Urothelium cell line (cell line): ENCODE results near the gene CEP126.
"Not testable (repeated sequence)": the region's sequence is repeated elsewhere in the genome, so short reads cannot be mapped to it uniquely, and the experiment has no call there.

Experiments used
- DNase-seq: peaks from one replicate; pipeline ENCODE4 v3.0.0; 2011; ENCODE audit warnings: low spot score, mixed read lengths
- FAIRE-seq: peaks from 2 replicates; lab custom pipeline; 2011; peaks lifted over from hg19 to GRCh38; lab: Jason Lieb, UNC

Gene CEP126

DNA sequence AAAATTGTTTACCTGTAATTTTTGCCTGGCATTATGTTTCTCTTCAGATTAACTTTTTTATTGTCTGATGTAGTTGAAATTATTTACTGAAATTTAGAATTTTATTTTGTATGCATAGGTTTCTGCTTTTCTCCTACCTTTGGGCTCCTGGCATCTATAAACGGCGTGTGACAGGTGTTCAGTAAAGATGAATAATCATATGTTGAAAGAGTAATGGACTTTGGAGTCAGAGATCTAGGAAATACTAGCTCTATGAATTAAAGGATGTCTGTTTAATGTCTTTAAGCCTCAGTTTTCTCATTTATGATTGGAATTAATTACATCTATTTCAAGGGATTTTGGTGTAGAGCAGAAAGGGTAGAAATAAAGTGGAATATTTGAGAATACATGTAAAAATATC lies 8.7 kb downstream of the CEP126 start:
- FAIRE-seq (no peak), DNase-seq (no peak)

DNA sequence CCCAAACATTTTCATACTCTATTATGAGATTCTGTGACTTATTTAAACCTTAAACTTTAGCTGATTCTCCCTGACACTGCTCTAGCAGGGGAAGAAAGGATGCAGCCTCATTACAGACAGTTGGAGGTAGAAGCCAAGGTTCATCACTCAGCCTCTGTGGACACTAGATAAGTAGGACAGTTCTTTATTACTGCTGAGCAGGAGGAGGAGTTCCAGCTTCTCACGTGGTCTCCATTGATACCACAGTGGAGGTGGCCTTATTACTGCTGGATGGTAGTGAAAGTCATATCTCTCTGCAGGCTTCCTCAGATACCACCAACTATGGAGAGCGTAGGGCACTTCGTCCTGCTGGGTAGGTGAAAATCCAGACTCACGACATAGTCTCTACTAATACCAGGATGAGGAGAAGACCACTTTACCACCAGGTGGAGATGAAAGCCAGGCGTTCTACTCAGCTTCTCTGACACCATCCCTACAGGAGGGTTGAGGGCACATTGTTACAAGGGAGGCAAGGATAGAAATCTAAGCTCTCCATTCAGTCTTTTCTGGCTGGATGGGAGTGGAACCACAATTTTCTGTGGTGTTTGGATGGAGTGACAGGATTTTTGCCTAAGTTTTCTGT lies 14.6 kb downstream of the CEP126 start:
- FAIRE-seq (no peak), DNase-seq (no peak)

DNA sequence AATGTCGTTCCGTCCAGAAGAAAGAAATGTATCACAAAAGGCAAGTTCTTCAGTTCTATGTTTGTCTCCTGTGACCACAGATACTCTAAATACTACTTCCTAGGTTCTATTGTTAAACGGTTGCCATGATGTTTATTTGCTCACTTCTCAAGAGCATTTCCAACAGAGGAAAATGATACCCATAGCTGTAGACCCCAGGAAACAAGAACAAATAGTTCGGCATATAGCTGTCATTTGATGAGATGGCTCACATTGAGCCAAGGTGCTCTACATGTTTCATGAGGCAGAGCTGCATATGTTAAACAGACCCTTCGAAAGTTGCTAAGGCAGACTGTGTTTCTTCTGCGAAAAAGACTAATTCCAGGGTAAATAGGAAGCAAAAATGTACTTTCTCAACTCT lies 16.9 kb downstream of the CEP126 start:
- FAIRE-seq = no peak
- DNase-seq = no peak

DNA sequence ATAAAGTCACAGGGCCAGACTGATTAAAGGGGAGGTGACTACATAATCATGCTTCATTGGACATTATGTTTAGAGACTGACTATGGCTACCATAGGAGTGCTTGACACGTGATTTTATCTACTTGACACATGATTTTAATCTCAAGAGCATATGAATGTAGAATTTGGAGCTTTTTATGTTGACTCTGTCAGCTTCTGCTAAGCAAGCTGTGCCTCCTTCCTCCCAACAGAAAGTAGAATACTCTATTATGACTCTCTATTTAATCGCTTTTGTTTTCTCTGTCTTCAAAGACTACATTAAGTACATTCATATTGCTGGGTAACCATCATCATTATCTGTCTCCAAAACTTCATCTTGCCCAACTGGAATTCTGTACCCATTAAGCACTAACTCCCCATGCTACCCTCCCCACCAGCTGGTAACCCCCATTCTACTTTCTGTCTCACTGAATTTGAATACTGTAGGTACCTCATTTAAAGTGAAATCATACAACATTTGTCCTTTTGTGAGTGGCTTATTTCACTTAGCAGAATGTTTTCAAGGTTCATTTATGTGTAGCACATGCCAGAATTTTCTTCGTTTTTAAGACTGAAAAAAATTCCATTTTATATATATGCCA lies 26.2 kb downstream of the CEP126 start:
- DNase-seq (no peak), FAIRE-seq (no peak)

DNA sequence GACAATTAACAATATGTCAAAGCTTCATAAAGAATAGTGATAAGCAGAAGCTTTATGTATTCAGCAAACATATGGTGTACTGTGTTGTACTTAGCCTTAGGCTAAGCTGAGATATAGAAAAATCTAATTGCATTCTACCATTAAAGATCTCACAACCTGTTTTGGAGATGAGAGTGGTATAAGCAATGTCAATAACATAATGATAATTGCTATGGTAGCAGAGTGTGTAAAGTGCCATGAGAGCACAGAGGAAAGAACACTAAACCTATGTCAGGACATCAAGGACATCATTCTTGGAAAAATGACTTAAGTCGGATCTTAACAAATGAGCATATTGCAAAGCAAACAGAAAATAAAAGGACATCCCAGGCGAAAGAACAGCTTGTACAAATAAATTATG lies 30.1 kb downstream of the CEP126 start:
- FAIRE-seq (no peak), DNase-seq (no peak)

DNA sequence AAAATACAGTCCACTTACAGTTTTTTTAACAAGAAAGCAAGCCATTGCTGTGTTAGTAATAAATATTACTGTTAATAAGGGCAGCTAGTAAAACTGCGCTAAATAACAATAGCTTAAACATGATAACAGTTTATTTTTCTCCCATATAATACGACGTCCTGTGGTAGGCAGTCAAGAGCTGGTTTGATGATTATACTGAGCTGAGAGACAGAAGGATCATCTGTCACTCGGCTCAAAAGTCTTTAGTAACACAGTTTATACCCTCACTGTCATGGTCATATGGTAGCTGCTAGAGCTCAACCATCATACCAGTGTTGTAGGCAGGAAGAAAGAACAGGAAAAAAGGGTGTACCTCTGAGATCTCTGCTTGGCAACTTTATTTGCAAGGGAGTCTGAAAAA lies 30.6 kb downstream of the CEP126 start:
- DNase-seq = no peak
- FAIRE-seq = no peak

DNA sequence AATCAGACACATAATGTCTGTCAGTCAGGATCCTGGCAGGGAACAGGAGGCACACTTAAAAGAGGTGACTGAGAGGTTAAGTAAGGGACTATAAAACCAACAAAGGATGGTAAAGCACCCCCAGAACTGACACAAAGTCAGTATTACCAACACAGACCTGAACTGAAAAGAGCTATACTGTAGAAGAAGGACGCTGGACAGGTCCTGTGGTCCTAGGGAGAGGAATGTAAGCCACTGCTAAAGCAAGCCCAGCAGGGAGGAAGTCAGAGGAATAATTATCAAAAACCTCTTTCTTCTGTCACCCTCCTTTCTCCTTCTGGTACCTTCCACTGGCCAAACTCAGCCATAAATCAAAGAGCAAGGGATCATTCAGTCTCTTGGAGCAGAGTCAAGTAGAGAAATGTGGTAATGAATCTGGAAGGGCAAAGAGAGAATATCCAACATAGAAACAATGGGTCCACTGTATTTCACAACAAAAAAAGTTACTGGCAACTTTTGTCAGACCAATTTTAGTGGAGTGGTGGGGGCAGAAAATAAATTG lies 34.9 kb downstream of the CEP126 start:
- no peak for FAIRE-seq
- no peak for DNase-seq

DNA sequence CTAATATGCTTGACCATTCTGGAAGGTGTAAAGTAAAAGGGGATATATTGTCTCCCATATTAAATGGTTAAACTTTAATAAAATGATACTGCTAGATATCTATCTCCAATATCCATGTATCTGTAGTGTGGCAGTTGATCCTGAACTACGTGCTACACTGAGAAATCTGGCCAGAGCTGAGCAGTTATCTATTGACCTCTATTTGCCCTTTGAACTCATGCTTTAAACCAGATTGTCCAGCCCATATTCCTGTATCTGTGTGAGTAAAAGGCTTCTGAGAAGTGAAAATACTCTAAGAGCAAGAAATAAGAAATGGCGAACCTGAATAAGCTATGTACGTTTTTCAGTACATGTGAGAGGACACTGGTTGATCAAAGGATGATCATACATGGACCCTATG lies 40.5 kb downstream of the CEP126 start:
- FAIRE-seq (no peak), DNase-seq (no peak)

DNA sequence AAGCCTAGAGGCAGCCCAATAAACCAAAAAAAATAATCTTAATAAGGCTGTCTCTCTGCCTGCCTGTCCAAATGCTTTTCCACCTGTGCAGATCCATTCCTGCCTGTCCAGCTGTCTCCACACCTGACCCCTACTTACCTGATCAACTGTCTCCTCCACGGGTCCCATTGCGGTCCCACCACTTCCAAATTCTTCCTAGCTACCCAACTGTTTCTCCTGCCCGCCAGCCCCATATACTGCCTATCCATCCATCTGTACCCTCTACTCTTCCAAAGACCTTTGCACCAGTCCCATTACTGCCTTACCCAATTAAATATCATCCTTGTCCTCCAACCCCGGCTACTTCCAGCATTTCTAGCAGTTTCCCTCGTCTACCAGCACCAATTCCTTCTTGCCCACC lies 40.9 kb downstream of the CEP126 start:
- no peak for FAIRE-seq
- no peak for DNase-seq

DNA sequence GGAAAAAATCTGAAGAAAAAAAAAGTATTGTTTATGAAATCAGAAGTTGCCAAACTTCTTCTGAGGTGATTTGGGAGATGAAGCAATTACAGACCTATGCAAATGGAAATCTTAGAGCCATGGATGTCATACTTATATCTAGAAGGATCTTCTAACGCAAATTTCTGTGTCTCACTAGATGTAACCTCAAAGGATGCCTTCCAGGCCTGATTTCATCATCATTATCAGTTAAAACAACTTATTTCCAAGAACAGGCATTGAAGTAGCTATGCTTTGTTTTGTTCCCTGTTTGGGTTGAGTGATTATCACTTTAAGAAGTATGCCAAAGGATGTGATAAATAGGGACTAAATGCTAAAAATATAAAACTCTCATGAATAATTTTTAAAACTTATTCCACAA lies 45.4 kb downstream of the CEP126 start:
- DNase-seq = no peak
- peak; percentile 63 for FAIRE-seq

DNA sequence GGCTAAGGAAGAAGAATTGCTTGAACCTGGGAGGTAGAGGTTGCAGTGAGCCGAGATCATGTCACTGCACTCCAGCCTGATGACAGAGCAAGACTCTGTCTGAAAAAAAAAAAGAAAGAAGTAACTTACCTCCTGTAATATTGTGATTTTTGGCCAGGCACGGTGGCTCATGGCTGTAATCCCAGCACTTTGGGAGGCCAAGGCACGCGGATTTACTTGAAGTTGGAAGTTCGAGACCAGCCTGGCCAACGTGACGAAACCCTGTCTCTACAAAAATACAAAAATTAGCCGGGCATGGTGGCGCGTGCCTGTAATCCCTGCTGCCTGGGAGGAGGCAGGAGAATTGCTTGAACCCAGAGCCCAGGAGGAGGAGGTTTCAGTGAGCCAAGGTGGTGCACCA lies 49.4 kb downstream of the CEP126 start:
- FAIRE-seq = not testable (repeated sequence)

DNA sequence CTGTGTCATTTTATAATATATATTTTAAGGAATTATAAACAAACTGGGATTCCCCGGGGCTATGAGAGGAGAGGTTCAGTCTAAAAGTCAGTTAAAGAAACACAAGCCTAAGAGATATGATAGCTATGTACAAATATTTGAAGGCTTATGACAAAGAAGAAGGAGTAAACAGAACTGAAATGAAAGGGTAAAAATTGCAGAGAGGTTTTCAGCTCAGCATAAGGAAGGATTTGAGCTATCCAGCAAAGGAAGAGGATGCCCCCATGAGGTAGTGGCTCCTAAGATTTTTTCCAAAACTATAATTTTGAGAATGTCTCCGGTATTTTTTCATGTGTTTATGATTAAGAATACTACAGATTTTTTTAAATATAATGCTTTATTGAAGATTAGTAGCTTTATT lies 59.4 kb downstream of the CEP126 start:
- FAIRE-seq = no peak
- DNase-seq = no peak

More for the DNA sequence above, 49.4 kb downstream of the CEP126 start:
- DNase-seq = not testable (repeated sequence)

DNA sequence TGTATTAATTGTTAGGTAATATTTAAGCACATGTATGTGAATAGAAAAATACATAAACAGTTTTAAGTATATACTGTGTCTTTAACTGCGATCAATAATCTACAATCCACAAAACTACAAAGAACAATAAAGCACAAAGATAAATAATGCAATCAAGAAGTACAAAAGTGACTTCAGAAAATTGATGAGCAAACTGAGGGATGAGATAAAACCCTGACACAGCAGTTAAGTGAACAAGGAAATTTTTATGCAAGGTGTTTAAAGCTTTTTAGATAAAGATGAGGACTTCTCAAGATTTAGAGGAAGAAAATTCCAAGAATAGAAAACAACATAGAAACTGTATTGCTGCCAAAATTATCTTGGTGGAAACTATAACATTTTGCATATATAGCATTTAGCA lies 60.0 kb downstream of the CEP126 start:
- FAIRE-seq (no peak), DNase-seq (no peak)

DNA sequence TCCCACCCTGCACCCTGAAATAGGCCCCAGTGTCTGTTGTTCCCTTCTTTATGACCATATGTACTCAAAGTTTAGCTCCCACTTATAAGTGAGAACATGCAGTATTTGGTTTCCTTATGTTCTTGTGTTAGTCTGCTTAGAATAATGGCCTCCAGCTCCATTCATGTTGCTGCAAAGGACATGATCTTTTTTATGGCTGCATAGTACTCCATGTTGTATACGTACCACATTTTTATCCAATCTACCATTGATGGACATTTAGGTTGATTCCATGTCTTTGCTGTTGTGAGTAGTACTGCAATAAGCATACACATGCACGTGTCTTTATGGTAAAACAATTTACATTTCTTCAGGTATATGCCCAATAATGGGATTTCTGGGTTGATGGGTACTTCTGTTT lies 60.9 kb downstream of the CEP126 start:
- FAIRE-seq = no peak
- DNase-seq = no peak

DNA sequence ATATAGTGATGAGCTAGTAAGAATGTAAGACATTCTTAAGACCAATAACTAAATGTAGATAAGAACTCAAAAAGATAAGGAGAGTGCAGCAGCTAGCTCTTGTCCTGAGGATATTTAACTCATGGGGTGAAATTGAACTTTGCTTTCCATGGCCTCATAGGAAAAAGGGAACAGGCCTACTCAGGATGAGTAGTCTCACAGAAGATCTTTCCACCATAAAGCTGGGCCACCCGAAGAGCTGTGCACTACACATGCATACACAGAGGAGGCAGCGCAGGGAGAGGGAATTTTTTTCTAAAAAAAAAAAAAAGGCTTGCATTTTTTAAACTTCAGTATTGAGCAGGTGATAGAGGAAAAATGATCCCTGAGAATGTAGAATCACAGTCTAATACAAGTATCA lies 72.6 kb downstream of the CEP126 start:
- DNase-seq (no peak), FAIRE-seq (no peak)

DNA sequence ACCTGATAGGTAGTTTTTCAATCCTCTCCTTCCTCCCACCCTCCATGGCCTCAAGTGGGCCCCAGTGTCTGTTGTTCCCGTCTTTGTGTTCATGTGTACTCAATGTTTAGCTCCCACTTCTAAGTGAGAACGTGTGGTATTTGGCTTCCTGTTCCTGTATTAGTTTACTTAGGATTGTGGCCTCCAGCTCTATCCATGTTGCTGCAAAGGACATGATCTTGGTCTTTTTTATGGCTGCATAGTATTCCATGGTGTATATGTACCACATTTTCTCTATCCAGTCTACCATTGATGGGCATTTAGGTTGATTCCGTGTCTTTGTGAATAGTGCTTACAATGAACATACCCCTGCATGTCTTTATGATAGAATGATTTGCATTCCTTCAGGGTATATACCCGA lies 78.4 kb downstream of the CEP126 start:
- DNase-seq = no peak
- FAIRE-seq = no peak

DNA sequence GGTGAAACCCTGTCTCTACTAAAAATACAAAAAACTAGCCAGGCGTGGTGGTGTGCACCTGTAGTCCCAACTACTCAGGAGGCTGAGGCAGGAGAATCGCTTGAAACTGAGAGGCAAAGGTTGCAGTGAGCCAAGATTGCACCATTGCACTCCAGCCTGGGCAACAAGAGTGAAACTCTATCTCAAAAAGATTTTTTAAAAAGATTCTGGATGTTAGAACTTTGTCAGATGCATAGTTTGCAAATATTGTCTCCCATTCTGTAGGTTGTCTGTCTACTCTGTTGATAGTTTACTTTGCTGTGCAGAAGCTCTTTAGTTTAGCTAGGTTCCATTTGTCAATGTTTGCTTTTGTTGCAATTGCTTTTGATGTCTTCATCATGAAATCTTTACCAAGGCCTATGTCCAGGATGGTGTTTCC lies 79.3 kb downstream of the CEP126 start:
- not testable (repeated sequence) for FAIRE-seq, DNase-seq

DNA sequence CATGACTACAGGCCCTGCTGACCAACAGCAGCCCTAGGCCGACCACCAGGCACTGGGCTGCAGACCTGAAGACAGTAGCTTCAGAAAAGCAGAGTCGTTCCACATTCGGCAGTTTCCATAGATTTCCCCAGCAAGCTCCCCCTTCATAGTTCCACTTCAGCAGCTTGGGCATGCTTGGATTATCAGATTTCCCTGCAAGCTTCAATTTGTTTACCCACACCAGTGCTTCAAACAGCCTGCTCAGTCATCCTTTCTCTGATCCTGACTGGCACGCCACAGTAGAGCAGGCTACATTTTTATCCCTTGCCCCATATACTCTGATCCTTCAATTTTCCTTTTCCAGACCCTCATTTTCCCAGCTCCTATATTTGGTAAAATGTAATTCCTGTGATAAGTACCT lies 81.3 kb downstream of the CEP126 start:
- no peak for DNase-seq

DNA sequence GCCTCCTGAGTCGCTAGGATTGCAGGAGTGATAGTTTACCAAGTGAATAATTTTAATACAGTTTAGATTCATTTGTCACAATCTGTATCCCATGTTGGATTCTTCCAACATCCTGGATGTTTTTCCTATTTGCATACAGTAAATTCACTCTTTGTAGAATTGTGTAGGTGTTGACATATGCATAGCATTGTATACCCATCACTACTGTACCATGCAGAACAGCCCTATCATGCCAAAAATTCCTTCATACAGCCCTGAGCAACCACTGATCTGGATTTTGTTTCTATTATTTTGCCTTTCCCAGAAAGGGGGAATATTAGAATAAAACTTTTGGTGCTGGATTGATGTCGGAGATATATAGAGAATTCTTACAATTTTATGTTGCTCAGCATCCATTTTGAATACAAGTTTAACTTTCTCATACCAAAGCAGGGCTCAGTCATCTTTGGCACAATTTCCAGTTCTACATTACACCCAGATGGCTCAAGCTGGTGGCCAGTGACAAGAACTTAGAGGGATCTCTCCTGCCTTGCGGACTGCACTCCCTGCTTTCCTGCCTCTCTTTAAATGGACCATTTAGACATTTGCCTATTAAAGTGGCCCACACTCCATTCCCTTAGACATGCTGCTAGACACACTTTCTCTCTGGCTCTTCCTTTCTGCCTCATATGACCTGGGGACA lies 87.0 kb downstream of the CEP126 start:
- no peak for DNase-seq
- FAIRE-seq = no peak

More for the DNA sequence above, 81.3 kb downstream of the CEP126 start:
- FAIRE-seq = no peak

DNA sequence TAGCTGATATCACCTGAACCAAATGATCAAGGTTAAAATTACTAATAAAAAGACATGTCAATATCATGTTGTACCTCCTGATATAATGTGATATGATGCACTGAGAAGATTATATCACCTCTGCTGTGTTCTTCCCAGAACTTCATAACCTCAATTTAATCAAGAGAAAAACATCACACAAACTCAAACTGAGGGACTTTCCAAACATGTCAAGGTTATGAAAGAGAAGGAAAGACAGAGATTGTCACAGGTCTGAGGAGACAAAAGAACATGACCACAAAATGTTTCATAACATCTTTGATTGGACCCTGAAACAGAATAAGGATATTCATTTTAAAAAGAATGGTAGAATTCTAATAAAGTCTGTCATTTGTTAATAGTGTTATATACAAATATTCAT lies 89.4 kb downstream of the CEP126 start:
- no peak for FAIRE-seq
- DNase-seq = no peak

DNA sequence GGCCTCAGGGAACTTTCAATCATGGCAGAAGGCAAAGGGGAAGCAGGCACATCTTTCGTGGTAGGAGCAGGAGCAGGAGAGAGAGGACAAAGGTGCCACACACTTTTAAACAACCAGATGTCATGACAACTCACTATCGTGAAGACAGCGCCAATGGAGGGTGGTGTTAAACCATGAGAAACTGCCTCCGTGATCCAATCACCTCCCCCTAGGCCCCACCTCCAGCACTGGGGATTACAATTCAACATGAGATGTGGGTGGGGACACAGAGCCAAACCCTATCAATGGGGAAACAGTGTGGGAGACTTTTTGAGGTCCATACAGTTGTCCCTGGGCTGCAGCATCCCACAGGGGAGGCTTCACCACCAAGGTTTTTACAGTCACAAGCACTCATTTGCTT lies 90.5 kb downstream of the CEP126 start:
- peak; percentile 74 for FAIRE-seq
- no peak for DNase-seq
